Peyer's patch (tissue), 4 donors: Measurements from ENCODE around the gene NEU3.

ENCODE experiments used
- CTCF ChIP-seq, 6 experiments: fragments of 450-650 bp in 4 of 6; fragments of 200-600 bp in 2 of 6; sonication (generic) in 1 of 6; IDR thresholded peaks; one replicate each; pipeline ENCODE4 v1.5.1; 2017 to 2019; ENCODE audit warnings: antibody characterized with exemption in 6 of 6, mild to moderate bottlenecking in 3 of 6, moderate library complexity in 1 of 6
- POLR2A ChIP-seq, 2 donors: fragments of 450-650 bp; IDR thresholded peaks; one replicate each; pipeline ENCODE4 v1.5.1; 2017; ENCODE audit warnings: antibody characterized with exemption in 2 of 2, mild to moderate bottlenecking in 2 of 2, moderate library complexity in 2 of 2

DNA sequence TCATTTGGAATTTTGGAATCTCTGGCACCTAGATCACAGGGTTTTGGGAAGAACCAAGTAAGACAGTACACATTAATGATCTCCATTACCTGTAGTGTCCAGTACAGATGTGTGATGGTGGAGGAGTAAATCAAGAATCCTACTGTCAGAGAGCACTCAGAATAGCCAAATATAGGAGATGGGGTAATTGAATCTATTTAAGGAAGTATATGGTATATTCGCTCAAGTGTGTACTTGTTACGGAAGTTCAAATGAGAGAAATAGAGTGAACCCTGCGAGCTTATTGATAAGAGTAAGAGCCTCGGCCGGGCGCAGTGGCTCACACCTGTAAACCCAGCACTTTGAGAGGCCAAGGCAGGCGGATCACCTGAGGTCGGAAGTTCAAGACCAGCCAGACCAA lies 37.5 kb upstream of the NEU3 start:
- TF ChIP-seq CTCF (IDR thresholded peaks at IDR 0.05) (no peak), POLR2A (IDR thresholded peaks at IDR 0.05) (no peak)
